KMS-11 (cell line): Measurements from ENCODE around the gene PPP4R3A.
A peak's percentile ranks its signal among the peaks of the same experiment; 100 is the strongest.
"Not testable (repeated sequence)": the region's sequence is repeated elsewhere in the genome, so short reads cannot be mapped to it uniquely, and the experiment has no call there.

Experiments used
- H2AFZ ChIP-seq: fragments of 200-600 bp; sonication (generic); 2 replicates; pipeline ENCODE4 v1.6.1; 2016; ENCODE audit warnings: antibody characterized with exemption, mixed run types, low read depth
- H3K27ac ChIP-seq: fragments of 200-600 bp; sonication (generic); 2 replicates; pipeline ENCODE4 v1.6.1; 2016; ENCODE audit warnings: mild to moderate bottlenecking, mixed run types
- H3K27me3 ChIP-seq: fragments of 200-600 bp; sonication (generic); 2 replicates; pipeline ENCODE4 v1.6.1; 2017; ENCODE audit warnings: mild to moderate bottlenecking, low read depth, mixed run types, moderate library complexity; ENCODE audit not compliant: insufficient read depth
- H3K36me3 ChIP-seq: fragments of 200-600 bp; sonication (generic); 2 replicates; pipeline ENCODE4 v1.6.1; 2017; ENCODE audit warnings: mild to moderate bottlenecking, mixed run types; ENCODE audit not compliant: insufficient read depth
- H3K4me1 ChIP-seq: fragments of 200-600 bp; sonication (generic); 2 replicates; pipeline ENCODE4 v1.6.1; 2016; ENCODE audit warnings: mild to moderate bottlenecking, low read depth, mixed run types; ENCODE audit not compliant: poor library complexity, severe bottlenecking
- H3K4me2 ChIP-seq: fragments of 200-600 bp; sonication (generic); 2 replicates; pipeline ENCODE4 v1.7.0; 2016; ENCODE audit warnings: mild to moderate bottlenecking, mixed run types
- H3K4me3 ChIP-seq: fragments of 200-600 bp; sonication (generic); IDR thresholded peaks from 2 replicates; pipeline ENCODE4 v1.6.1; 2017; ENCODE audit warnings: low read depth, low read length, mixed read lengths; ENCODE audit not compliant: insufficient read depth
- H3K79me2 ChIP-seq: fragments of 200-600 bp; sonication (generic); 2 replicates; pipeline ENCODE4 v1.6.1; 2016; ENCODE audit warnings: low read depth, mixed run types; ENCODE audit not compliant: insufficient read depth
- H3K9ac ChIP-seq: fragments of 200-600 bp; sonication (generic); 2 replicates; pipeline ENCODE4 v1.6.1; 2016; ENCODE audit warnings: mild to moderate bottlenecking, mixed run types
- H4K20me1 ChIP-seq: fragments of 200-600 bp; sonication (generic); 2 replicates; pipeline ENCODE4 v1.6.1; 2016; ENCODE audit warnings: mild to moderate bottlenecking, mixed run types; ENCODE audit not compliant: insufficient read depth
- CTCF ChIP-seq: fragments of 200-600 bp; sonication (generic); conservative IDR thresholded peaks from 2 replicates; pipeline ENCODE4 v1.6.1; 2017; ENCODE audit warnings: low read depth, mild to moderate bottlenecking, antibody characterized with exemption, low read length, moderate library complexity, mixed read lengths

The PPP4R3A gene

GRCh38 chr14:91501951-91502930 lies 7.9 kb downstream of the PPP4R3A start:
- no peak overlapping the region for H2AFZ ChIP-seq
- no peaks in the 10 kb centered on the region for H4K20me1 ChIP-seq
- H3K4me2 ChIP-seq, result no peak overlapping the region
- no peaks in the 10 kb centered on the region for H3K27me3 ChIP-seq
- peaks cover 97% of the 10 kb centered on the region for H3K79me2 ChIP-seq
- no peak overlapping the region for H3K9ac ChIP-seq
- H3K27ac ChIP-seq, result no peak overlapping the region
- no peak overlapping the region for H3K4me3 ChIP-seq
- no peak for TF ChIP-seq CTCF
- H3K4me1 ChIP-seq, result peaks cover 20% of the 10 kb centered on the region
- no peaks in the 10 kb centered on the region for H3K36me3 ChIP-seq

- H3K4me3 ChIP-seq, result no peak overlapping the region
- no peaks in the 10 kb centered on the region for H3K36me3 ChIP-seq
- H3K27me3 ChIP-seq, result no peaks in the 10 kb centered on the region
- H3K27ac ChIP-seq, result no peak overlapping the region
- no peak overlapping the region for H2AFZ ChIP-seq
- H3K4me1 ChIP-seq, result peaks cover 29% of the 10 kb centered on the region
- H4K20me1 ChIP-seq, result peaks cover 8% of the 10 kb centered on the region; the same call in 1 of the 2 replicates
- no peak for TF ChIP-seq CTCF
- H3K79me2 ChIP-seq, result peaks cover 98% of the 10 kb centered on the region
- no peak overlapping the region for H3K9ac ChIP-seq
- H3K4me2 ChIP-seq, result no peak overlapping the region
Observed at GRCh38 chr14:91501348-91501747, 8.8 kb downstream of the PPP4R3A start.

GRCh38 chr14:91496790-91497189 lies 13.3 kb downstream of the PPP4R3A start:
- H3K27me3 ChIP-seq, result no peaks in the 10 kb centered on the region
- H3K4me2 ChIP-seq, result peak overlapping the region; percentile 61
- peaks cover 59% of the 10 kb centered on the region for H3K4me1 ChIP-seq
- no peak overlapping the region for H2AFZ ChIP-seq
- H3K4me3 ChIP-seq, result no peak overlapping the region
- peaks cover 27% of the 10 kb centered on the region for H4K20me1 ChIP-seq
- H3K79me2 ChIP-seq, result peaks cover 98% of the 10 kb centered on the region
- H3K27ac ChIP-seq, result no peak overlapping the region; the same call in 1 of the 2 replicates
- no peak for TF ChIP-seq CTCF
- no peak overlapping the region for H3K9ac ChIP-seq
- no peaks in the 10 kb centered on the region for H3K36me3 ChIP-seq

- Histone ChIP-seq H3K4me2 (peak overlapping the region; percentile 61; the same call in 1 of the 2 replicates), H4K20me1 (peaks cover 30% of the 10 kb centered on the region), H3K4me1 (peaks cover 59% of the 10 kb centered on the region), H3K79me2 (peaks cover 86% of the 10 kb centered on the region), H3K27ac (peak overlapping the region; percentile 32; the same call in 1 of the 2 replicates)
- H3K36me3 ChIP-seq, H3K4me3 ChIP-seq, H2AFZ ChIP-seq, H3K9ac ChIP-seq, H3K27me3 ChIP-seq: not testable (repeated sequence)
Observed at GRCh38 chr14:91494392-91495065, 15.6 kb downstream of the PPP4R3A start.
